ENCODE measurements around the gene ANKS1B. TPM values are rescaled to one million over a fixed set of nuclear protein-coding genes. Genes with fewer than 3 reads are reported as not detected.
A peak's percentile ranks its signal among the peaks of the same experiment; 100 is the strongest.

ANKS1B gene
- total RNA-seq, 1 experiment from 2014 or later: 18.8 TPM

DNA sequence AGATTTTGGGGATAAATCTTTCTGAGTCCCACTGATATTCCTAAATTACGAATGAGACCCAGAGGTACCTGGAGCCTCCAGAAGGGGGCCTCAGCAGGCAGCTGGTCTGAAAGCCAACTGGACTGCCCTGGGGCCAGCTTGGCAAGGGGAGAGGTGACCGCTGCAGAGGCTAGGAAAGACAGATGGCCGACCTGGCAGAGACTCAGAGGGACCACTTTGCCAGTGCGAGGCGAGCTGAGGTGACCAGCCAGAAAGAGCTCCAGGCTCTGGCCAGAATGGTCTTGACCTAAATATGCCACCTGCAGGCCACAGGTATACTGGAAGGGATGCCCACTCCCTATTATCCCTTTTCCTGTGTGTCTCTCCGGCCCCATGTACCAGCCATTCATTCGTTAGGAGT is 594.0 kb downstream of the ANKS1B start:
- H3K4me1 Mint-ChIP-seq (ENCODE audit: insufficient read depth, unreplicated experiment): no peaks in the 10 kb centered on the region
- H3K9me3 Mint-ChIP-seq (ENCODE audit: unreplicated experiment): no peaks in the 10 kb centered on the region
- TF ChIP-seq, protein P1, sequence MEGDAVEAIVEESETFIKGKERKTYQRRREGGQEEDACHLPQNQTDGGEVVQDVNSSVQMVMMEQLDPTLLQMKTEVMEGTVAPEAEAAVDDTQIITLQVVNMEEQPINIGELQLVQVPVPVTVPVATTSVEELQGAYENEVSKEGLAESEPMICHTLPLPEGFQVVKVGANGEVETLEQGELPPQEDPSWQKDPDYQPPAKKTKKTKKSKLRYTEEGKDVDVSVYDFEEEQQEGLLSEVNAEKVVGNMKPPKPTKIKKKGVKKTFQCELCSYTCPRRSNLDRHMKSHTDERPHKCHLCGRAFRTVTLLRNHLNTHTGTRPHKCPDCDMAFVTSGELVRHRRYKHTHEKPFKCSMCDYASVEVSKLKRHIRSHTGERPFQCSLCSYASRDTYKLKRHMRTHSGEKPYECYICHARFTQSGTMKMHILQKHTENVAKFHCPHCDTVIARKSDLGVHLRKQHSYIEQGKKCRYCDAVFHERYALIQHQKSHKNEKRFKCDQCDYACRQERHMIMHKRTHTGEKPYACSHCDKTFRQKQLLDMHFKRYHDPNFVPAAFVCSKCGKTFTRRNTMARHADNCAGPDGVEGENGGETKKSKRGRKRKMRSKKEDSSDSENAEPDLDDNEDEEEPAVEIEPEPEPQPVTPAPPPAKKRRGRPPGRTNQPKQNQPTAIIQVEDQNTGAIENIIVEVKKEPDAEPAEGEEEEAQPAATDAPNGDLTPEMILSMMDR (IDR thresholded peaks at IDR 0.05; ENCODE audit: unreplicated experiment): peak; percentile 76
- peaks cover 4% of the 10 kb centered on the region for H3K36me3 Mint-ChIP-seq (ENCODE audit: insufficient read depth, unreplicated experiment)
- DNase-seq (ENCODE audit: unreplicated experiment): peak; percentile 62
- no peak overlapping the region for H3K27ac Mint-ChIP-seq (ENCODE audit: low read depth, unreplicated experiment)
- ChIA-PET POLR2A (no interaction called here), CTCF (interaction anchor here (0.6 to 2.6 kb wide), 12 partner anchors 26 to 377 kb away, joined by 3 to 10 read pairs (median 4); no protein-coding TSS in a partner anchor)
- intact Hi-C loops (cut with micrococcal nuclease): no loop called here
- no peak overlapping the region for H3K4me3 Mint-ChIP-seq (ENCODE audit: unreplicated experiment)
- no peaks in the 10 kb centered on the region for H3K27me3 Mint-ChIP-seq (ENCODE audit: insufficient read depth, unreplicated experiment)
- BruUV-seq (replicated peaks): no TSS peak

- intact Hi-C loops (cut with micrococcal nuclease): no loop called here
- H3K4me1 Mint-ChIP-seq (ENCODE audit: insufficient read depth, unreplicated experiment): no peaks in the 10 kb centered on the region
- no TSS peak for BruUV-seq (replicated peaks)
- TF ChIP-seq, protein P1 (IDR thresholded peaks at IDR 0.05; ENCODE audit: unreplicated experiment): no peak
- ChIA-PET CTCF (interaction anchor here (0.5 to 2.0 kb wide), 10 partner anchors 11 to 666 kb away, joined by 3 to 6 read pairs (median 3); no protein-coding TSS in a partner anchor), POLR2A (no interaction called here)
- H3K36me3 Mint-ChIP-seq (ENCODE audit: insufficient read depth, unreplicated experiment): peaks cover 4% of the 10 kb centered on the region
- no peak overlapping the region for H3K4me3 Mint-ChIP-seq (ENCODE audit: unreplicated experiment)
- no peak overlapping the region for H3K27ac Mint-ChIP-seq (ENCODE audit: low read depth, unreplicated experiment)
- no peaks in the 10 kb centered on the region for H3K27me3 Mint-ChIP-seq (ENCODE audit: insufficient read depth, unreplicated experiment)
- no peak for DNase-seq (ENCODE audit: unreplicated experiment)
- H3K9me3 Mint-ChIP-seq (ENCODE audit: unreplicated experiment): no peaks in the 10 kb centered on the region
Observed at GRCh38 chr12:99389751-99390150, 595.0 kb downstream of the ANKS1B start.

GRCh38 chr12:99388671-99389195 is 596.0 kb downstream of the ANKS1B start:
- no peak for DNase-seq (ENCODE audit: unreplicated experiment)
- intact Hi-C loops (cut with micrococcal nuclease): no loop called here
- POLR2A ChIA-PET: no interaction called here
- Mint-ChIP-seq H3K27ac (ENCODE audit: low read depth, unreplicated experiment) (no peak overlapping the region), H3K4me1 (ENCODE audit: insufficient read depth, unreplicated experiment) (no peaks in the 10 kb centered on the region), H3K9me3 (ENCODE audit: unreplicated experiment) (no peaks in the 10 kb centered on the region), H3K36me3 (ENCODE audit: insufficient read depth, unreplicated experiment) (peaks cover 4% of the 10 kb centered on the region), H3K27me3 (ENCODE audit: insufficient read depth, unreplicated experiment) (no peaks in the 10 kb centered on the region), H3K4me3 (ENCODE audit: unreplicated experiment) (no peak overlapping the region)
- CTCF ChIA-PET: interaction anchor here (0.6 to 5.3 kb wide), 4 partner anchors 8 to 380 kb away, joined by 3 to 35 read pairs (median 12); no protein-coding TSS in a partner anchor
- TF ChIP-seq, protein P1 (IDR thresholded peaks at IDR 0.05; ENCODE audit: unreplicated experiment): no peak
- BruUV-seq (replicated peaks): no TSS peak

GRCh38 chr12:99387661-99388060 is 597.1 kb downstream of the ANKS1B start:
- no peak overlapping the region for H3K27ac Mint-ChIP-seq (ENCODE audit: low read depth, unreplicated experiment)
- no peak overlapping the region for H3K4me3 Mint-ChIP-seq (ENCODE audit: unreplicated experiment)
- no peaks in the 10 kb centered on the region for H3K9me3 Mint-ChIP-seq (ENCODE audit: unreplicated experiment)
- intact Hi-C loops (cut with micrococcal nuclease): loop anchor here (1.0 kb wide), 4 partner anchors 233 to 380 kb away; no protein-coding TSS in a partner anchor
- H3K4me1 Mint-ChIP-seq (ENCODE audit: insufficient read depth, unreplicated experiment): no peaks in the 10 kb centered on the region
- ChIA-PET POLR2A (interaction anchor here (1.5 kb wide), 1 partner anchor 380 kb away, joined by 4 read pairs; no protein-coding TSS in a partner anchor), CTCF (interaction anchor here (0.6 to 5.3 kb wide), 12 partner anchors 8 to 693 kb away, joined by 3 to 35 read pairs (median 4); no protein-coding TSS in a partner anchor)
- TF ChIP-seq, protein P1 (IDR thresholded peaks at IDR 0.05; ENCODE audit: unreplicated experiment): no peak
- H3K36me3 Mint-ChIP-seq (ENCODE audit: insufficient read depth, unreplicated experiment): peaks cover 4% of the 10 kb centered on the region
- no peak for DNase-seq (ENCODE audit: unreplicated experiment)
- H3K27me3 Mint-ChIP-seq (ENCODE audit: insufficient read depth, unreplicated experiment): no peaks in the 10 kb centered on the region
- BruUV-seq (replicated peaks): no TSS peak

Data from MCF 10A (cell line).